CD14-positive monocyte (primary cell): ENCODE results near the gene RLBP1. TPM values are rescaled to one million over a fixed set of nuclear protein-coding genes. Genes with fewer than 3 reads are reported as not detected.

Experiments used
- DNase-seq, 3 donors: peaks; one replicate each; pipeline ENCODE4 v3.0.0-alpha.2; 2011 to 2022
- H2AFZ ChIP-seq: 2 replicates; pipeline ENCODE4 v1.6.0; 2012; ENCODE audit warnings: mild to moderate bottlenecking, low read depth, low read length, inconsistent platforms; ENCODE audit not compliant: insufficient read depth, poor library complexity, severe bottlenecking
- H3K27ac ChIP-seq, 2 donors: 1 replicate in 1 of 2; 2 replicates in 1 of 2; pipeline ENCODE4 v1.5.1; 2012 to 2013; ENCODE audit warnings: low read length in 2 of 2, control low read depth in 1 of 2, inconsistent platforms in 1 of 2, low read depth in 1 of 2, mild to moderate bottlenecking in 1 of 2
- H3K27me3 ChIP-seq, 2 donors: one replicate each; pipeline versions ENCODE4 v1.6.0 to v1.6.1; 2011 to 2013; ENCODE audit warnings: low read length in 2 of 2; ENCODE audit not compliant: control insufficient read depth in 2 of 2, insufficient read depth in 2 of 2
- H3K36me3 ChIP-seq, 2 donors: replicated peaks in 1 of 2; 1 replicate in 1 of 2; 2 replicates in 1 of 2; pipeline versions ENCODE4 v1.5.1 to v1.6.1; 2012 to 2013; ENCODE audit warnings: low read length in 2 of 2, control low read depth in 1 of 2, inconsistent platforms in 1 of 2, mild to moderate bottlenecking in 1 of 2; ENCODE audit not compliant: insufficient read depth in 2 of 2, control insufficient read depth in 1 of 2
- H3K4me1 ChIP-seq, 2 donors: 1 replicate in 1 of 2; 2 replicates in 1 of 2; pipeline versions ENCODE4 v1.5.1 to v1.6.1; 2012 to 2013; ENCODE audit warnings: low read length in 2 of 2, control low read depth in 1 of 2, inconsistent platforms in 1 of 2, mild to moderate bottlenecking in 1 of 2, moderate library complexity in 1 of 2; ENCODE audit not compliant: insufficient read depth in 2 of 2, control insufficient read depth in 1 of 2
- H3K4me2 ChIP-seq: replicated peaks from 2 replicates; pipeline ENCODE3; 2012; ENCODE audit warnings: low read length, moderate library complexity, mild to moderate bottlenecking; ENCODE audit not compliant: poor library complexity, severe bottlenecking; ENCODE audit errors: extremely low read depth
- H3K4me3 ChIP-seq, 3 experiments: fragments of 200-600 bp in 1 of 3; sonication (generic) in 1 of 3; replicated peaks in 1 of 3; 1 replicate in 2 of 3; 2 replicates in 1 of 3; pipeline ENCODE4 v1.5.1; 2011 to 2013; ENCODE audit warnings: low read length in 3 of 3, mild to moderate bottlenecking in 3 of 3, control low read depth in 2 of 3, low read depth in 2 of 3, inconsistent platforms in 1 of 3, moderate library complexity in 1 of 3
- H3K79me2 ChIP-seq: 2 replicates; pipeline ENCODE4 v1.6.0; 2012; ENCODE audit warnings: mild to moderate bottlenecking, control low read depth, inconsistent platforms, low read length, moderate library complexity; ENCODE audit not compliant: insufficient read depth
- H3K9ac ChIP-seq: 2 replicates; pipeline ENCODE4 v1.6.0; 2017; ENCODE audit warnings: low read length, mild to moderate bottlenecking; ENCODE audit not compliant: insufficient read depth, poor library complexity, severe bottlenecking
- H3K9me3 ChIP-seq, 2 donors: replicated peaks in 1 of 2; 1 replicate in 1 of 2; 2 replicates in 1 of 2; pipeline versions ENCODE4 v1.5.1 to v1.6.1; 2012 to 2013; ENCODE audit warnings: low read length in 2 of 2, control low read depth in 1 of 2; ENCODE audit not compliant: control insufficient read depth in 1 of 2, insufficient read depth in 1 of 2
- H4K20me1 ChIP-seq: 2 replicates; pipeline ENCODE4 v1.6.0; 2012; ENCODE audit warnings: mild to moderate bottlenecking, low read length, control low read depth, moderate library complexity; ENCODE audit not compliant: insufficient read depth
- H3K27ac Mint-ChIP-seq, 7 donors: one replicate each; pipeline ENCODE4 v1.8.0; 2020; ENCODE audit warnings: mild to moderate bottlenecking in 7 of 7, mixed read lengths in 7 of 7, moderate library complexity in 6 of 7, inconsistent platforms in 2 of 7
- H3K27me3 Mint-ChIP-seq, 3 donors: one replicate each; pipeline ENCODE4 v1.8.0; 2021 to 2022; ENCODE audit warnings: low read depth in 3 of 3, mild to moderate bottlenecking in 3 of 3, mixed read lengths in 3 of 3, moderate library complexity in 3 of 3, inconsistent platforms in 1 of 3
- H3K36me3 Mint-ChIP-seq, 2 donors: one replicate each; pipeline ENCODE4 v1.8.0; 2020; ENCODE audit warnings: mixed read lengths in 2 of 2, inconsistent platforms in 1 of 2, mild to moderate bottlenecking in 1 of 2
- H3K4me1 Mint-ChIP-seq: one replicate; pipeline ENCODE4 v1.8.0; 2020; ENCODE audit warnings: mild to moderate bottlenecking, mixed read lengths
- H3K4me3 Mint-ChIP-seq, 2 donors: one replicate each; pipeline ENCODE4 v1.8.0; 2020; ENCODE audit warnings: mild to moderate bottlenecking in 2 of 2, mixed read lengths in 2 of 2, moderate library complexity in 1 of 2
- H3K9me3 Mint-ChIP-seq, 7 donors: one replicate each; pipeline ENCODE4 v1.8.0; 2020 to 2022; ENCODE audit warnings: mixed read lengths in 7 of 7, mild to moderate bottlenecking in 6 of 7, moderate library complexity in 6 of 7, inconsistent platforms in 2 of 7
- WGBS: methylation state at CpG from one replicate; pipeline ENCODE4 v1.1.5; 2013; ENCODE audit warnings: missing lambda C conversion rate; ENCODE audit not compliant: insufficient coverage; 5-methylcytosine and 5-hydroxymethylcytosine counted together
- intact Hi-C, 2 donors: fragments of 100-400 bp; cut with micrococcal nuclease; formaldehyde crosslinking; loops; one replicate each; pipeline versions ENCODE4 v1.15.0 to v1.15.1; 2023
- polyA plus RNA-seq, 3 donors: library from polyadenylated mRNA; depleted of rRNA in 1 of 3; unstranded in 2 of 3; stranded (reverse) in 1 of 3; fragments of 300-500 nt in 2 of 3; fragments of >200 nt in 1 of 3; fragmentation: Illumina TruSeq in 2 of 3; gene quantifications; 1 replicate in 2 of 3; 2 replicates in 1 of 3; pipeline ENCODE4 v1.2.3, GENCODE V29; 2012 to 2021
- TF ChIP-seq, protein P1 (sequence below): fragments of 200-600 bp; IDR thresholded peaks from one replicate; pipeline ENCODE4 v1.8.0; 2022; ENCODE audit warnings: antibody characterized with exemption, mild to moderate bottlenecking

RLBP1 gene
- polyA plus RNA-seq, 3 donors = not detected

DNA sequence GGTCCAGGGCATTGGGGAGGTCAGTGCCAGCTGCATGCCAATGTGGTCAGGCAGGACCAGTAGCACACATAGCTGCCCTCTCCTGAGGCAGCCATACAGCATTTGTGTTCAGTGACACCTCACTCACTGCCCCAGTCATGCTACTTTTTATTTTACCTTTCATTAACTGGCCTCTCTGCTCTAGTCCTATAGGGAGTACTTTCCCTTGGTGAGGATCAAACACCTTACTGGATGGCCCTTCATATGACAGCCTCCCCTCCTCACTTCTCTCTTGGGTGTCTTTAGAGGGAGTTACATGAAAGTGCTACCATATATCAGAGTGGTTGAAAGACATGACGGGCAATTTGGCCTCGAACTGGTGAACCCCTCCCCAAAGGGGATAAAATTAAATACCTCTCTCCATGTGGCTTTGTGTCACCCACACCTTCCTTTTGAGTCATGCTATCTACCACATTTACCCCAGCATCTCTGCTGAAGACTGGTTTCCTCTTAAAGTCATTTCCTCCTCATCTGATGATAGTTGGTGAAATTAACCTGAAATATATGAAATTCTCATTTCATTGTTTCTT lies 17.6 kb downstream of the RLBP1 start:
- Histone ChIP-seq H3K9me3 (no peaks in the 10 kb centered on the region), H4K20me1 (no peaks in the 10 kb centered on the region), H3K36me3 (peaks cover 18 to 32% of the 10 kb centered on the region in 2 donors), H3K4me3 (no peak overlapping the region), H2AFZ (no peak overlapping the region), H3K27ac (no peak overlapping the region), H3K4me1 (peaks cover 3% of the 10 kb centered on the region in 2 donors), H3K4me2 (no peak overlapping the region), H3K27me3 (no peaks in the 10 kb centered on the region), H3K79me2 (no peaks in the 10 kb centered on the region), H3K9ac (no peak overlapping the region)
- H3K4me1 Mint-ChIP-seq = peaks cover 6% of the 10 kb centered on the region
- DNase-seq = no peak
- no peaks in the 10 kb centered on the region for H3K9me3 Mint-ChIP-seq
- H3K27me3 Mint-ChIP-seq = peaks cover 0 to 6% (median 2%) of the 10 kb centered on the region in 3 donors
- TF ChIP-seq, protein P1, sequence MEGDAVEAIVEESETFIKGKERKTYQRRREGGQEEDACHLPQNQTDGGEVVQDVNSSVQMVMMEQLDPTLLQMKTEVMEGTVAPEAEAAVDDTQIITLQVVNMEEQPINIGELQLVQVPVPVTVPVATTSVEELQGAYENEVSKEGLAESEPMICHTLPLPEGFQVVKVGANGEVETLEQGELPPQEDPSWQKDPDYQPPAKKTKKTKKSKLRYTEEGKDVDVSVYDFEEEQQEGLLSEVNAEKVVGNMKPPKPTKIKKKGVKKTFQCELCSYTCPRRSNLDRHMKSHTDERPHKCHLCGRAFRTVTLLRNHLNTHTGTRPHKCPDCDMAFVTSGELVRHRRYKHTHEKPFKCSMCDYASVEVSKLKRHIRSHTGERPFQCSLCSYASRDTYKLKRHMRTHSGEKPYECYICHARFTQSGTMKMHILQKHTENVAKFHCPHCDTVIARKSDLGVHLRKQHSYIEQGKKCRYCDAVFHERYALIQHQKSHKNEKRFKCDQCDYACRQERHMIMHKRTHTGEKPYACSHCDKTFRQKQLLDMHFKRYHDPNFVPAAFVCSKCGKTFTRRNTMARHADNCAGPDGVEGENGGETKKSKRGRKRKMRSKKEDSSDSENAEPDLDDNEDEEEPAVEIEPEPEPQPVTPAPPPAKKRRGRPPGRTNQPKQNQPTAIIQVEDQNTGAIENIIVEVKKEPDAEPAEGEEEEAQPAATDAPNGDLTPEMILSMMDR = no peak
- no peak overlapping the region for H3K4me3 Mint-ChIP-seq
- no CpG with 5 or more reads among the region's 2 CpGs for WGBS
- intact Hi-C loops = no loop called here
- peaks cover 33 to 39% of the 10 kb centered on the region in 2 donors for H3K36me3 Mint-ChIP-seq
- no peak overlapping the region for H3K27ac Mint-ChIP-seq

DNA sequence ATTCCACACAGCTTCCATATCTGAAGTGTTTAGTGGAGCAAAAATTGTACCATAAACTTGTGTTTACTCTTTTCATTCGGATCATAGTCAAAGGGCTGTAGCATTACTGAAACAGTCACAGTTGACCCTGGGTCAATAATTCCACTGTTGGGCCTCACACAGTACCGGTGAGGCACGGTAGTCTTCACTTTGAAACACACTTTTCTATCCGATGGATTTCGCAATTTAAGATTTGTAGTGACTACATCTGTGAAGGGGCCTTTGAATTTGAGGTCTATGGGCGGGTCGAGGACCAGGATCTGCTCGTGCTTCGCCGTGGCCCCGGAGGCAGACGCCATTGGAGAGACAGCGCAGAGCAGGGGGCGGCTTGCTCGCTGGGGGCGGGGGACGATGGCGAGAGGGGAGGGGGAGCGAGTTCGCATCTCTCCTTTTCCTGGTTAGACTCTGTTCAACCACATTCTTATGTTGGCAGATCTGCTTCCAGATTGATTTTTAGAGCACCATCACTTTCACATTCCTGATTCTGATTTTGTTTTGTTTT lies 19.8 kb downstream of the RLBP1 start:
- H3K36me3 ChIP-seq = peaks cover 39 to 55% of the 10 kb centered on the region in 2 donors
- H3K27ac Mint-ChIP-seq = no peak overlapping the region
- WGBS = 96% methylated on average over 17 of the region's 20 CpGs
- no peaks in the 10 kb centered on the region for H3K4me1 Mint-ChIP-seq
- H3K4me3 ChIP-seq = no peak overlapping the region
- no peak overlapping the region for H3K27ac ChIP-seq
- H3K4me2 ChIP-seq = no peak overlapping the region
- no peak overlapping the region for H3K4me3 Mint-ChIP-seq
- H3K4me1 ChIP-seq = no peaks in the 10 kb centered on the region
- H3K9me3 Mint-ChIP-seq = no peaks in the 10 kb centered on the region
- no peak overlapping the region for H3K9ac ChIP-seq
- no peaks in the 10 kb centered on the region for H4K20me1 ChIP-seq
- no peaks in the 10 kb centered on the region for H3K79me2 ChIP-seq
- peaks cover 53 to 61% of the 10 kb centered on the region in 2 donors for H3K36me3 Mint-ChIP-seq
- no peak overlapping the region for H2AFZ ChIP-seq
- H3K9me3 ChIP-seq = no peaks in the 10 kb centered on the region
- TF ChIP-seq, protein P1 = no peak
- intact Hi-C loops = no loop called here
- H3K27me3 Mint-ChIP-seq = peaks cover 0 to 6% (median 0%) of the 10 kb centered on the region in 3 donors
- no peak for DNase-seq
- no peaks in the 10 kb centered on the region for H3K27me3 ChIP-seq
